Panc1 (cell line): Measurements from ENCODE around the gene UBE2L3. TPM values are rescaled to one million over a fixed set of nuclear protein-coding genes. Genes with fewer than 3 reads are reported as not detected.
A peak's percentile ranks its signal among the peaks of the same experiment; 100 is the strongest.

Experiments
- ATAC-seq: fragments of 200-7000 bp; cut with Tn5 transposase; 2 replicates; pipeline ENCODE4 v1.9.1; 2020; ENCODE audit warnings: mild to moderate bottlenecking, moderate library complexity
- BruUV-seq: library from RNA; stranded (reverse); fragments of 400-500 nt; replicated peaks from 2 replicates; lab custom pipeline; 2021; lab: Mats Ljungman, UMichigan
- CTCF ChIA-PET: fragments of 300-600 bp; sonication (Branson Sonifier 250); formaldehyde crosslinking; loops from one replicate; lab custom pipeline; 2022; ENCODE audit warnings: antibody characterized with exemption; lab: Charles Lee
- POLR2A ChIA-PET: fragments of 300-600 bp; sonication (Branson Sonifier 250); formaldehyde crosslinking; loops from one replicate; lab custom pipeline; 2022; ENCODE audit warnings: antibody characterized with exemption; lab: Charles Lee
- DNase-seq: peaks from one replicate; pipeline ENCODE4 v3.0.0-alpha.2; 2010; ENCODE audit warnings: low read depth, low spot score
- H3K27ac ChIP-seq: 2 replicates; pipeline ENCODE4 v1.5.1; 2011; ENCODE audit warnings: mild to moderate bottlenecking, low read length, inconsistent platforms
- H3K27me3 ChIP-seq: fragments of 200-500 bp; sonication (Bioruptor generic); 2 replicates; pipeline ENCODE4 v1.6.0; 2014; ENCODE audit warnings: low read length, inconsistent platforms; ENCODE audit not compliant: control insufficient read depth, insufficient read depth
- H3K36me3 ChIP-seq: fragments of 200-500 bp; sonication (Bioruptor generic); 2 replicates; pipeline ENCODE4 v1.5.1; 2014; ENCODE audit warnings: inconsistent platforms, mild to moderate bottlenecking, low read length, moderate library complexity; ENCODE audit not compliant: control insufficient read depth, insufficient read depth
- H3K4me1 ChIP-seq: 2 replicates; pipeline ENCODE4 v1.5.1; 2011; ENCODE audit warnings: inconsistent platforms, mild to moderate bottlenecking, low read length, moderate library complexity; ENCODE audit not compliant: control insufficient read depth, insufficient read depth
- H3K4me3 ChIP-seq, 2 experiments: 2 replicates each; pipeline ENCODE4 v1.5.1; 2011 to 2012; ENCODE audit warnings: low read depth in 2 of 2, low read length in 2 of 2, mild to moderate bottlenecking in 2 of 2, inconsistent platforms in 1 of 2, moderate library complexity in 1 of 2
- H3K9me3 ChIP-seq: fragments of 200-500 bp; sonication (Bioruptor generic); 2 replicates; pipeline ENCODE4 v1.5.1; 2014; ENCODE audit warnings: low read depth, mild to moderate bottlenecking, inconsistent platforms, low read length, moderate library complexity; ENCODE audit not compliant: control insufficient read depth, insufficient read depth
- CTCF ChIP-seq: fragments of 450-650 bp; IDR thresholded peaks from 2 replicates; pipeline ENCODE4 v1.5.1; 2017; ENCODE audit warnings: mild to moderate bottlenecking
- POLR2AphosphoS5 ChIP-seq: IDR thresholded peaks from 2 replicates; pipeline ENCODE4 v1.6.1; 2012; ENCODE audit warnings: mild to moderate bottlenecking, low read depth, low read length, moderate library complexity
- REST ChIP-seq, 2 experiments: IDR thresholded peaks; 2 replicates each; pipeline ENCODE4 v1.6.1; 2011 to 2012; ENCODE audit warnings: low read depth in 2 of 2, control low read depth in 1 of 2, low read length in 1 of 2, mild to moderate bottlenecking in 1 of 2, moderate library complexity in 1 of 2; ENCODE audit not compliant: insufficient read depth in 1 of 2
- SIN3A ChIP-seq: IDR thresholded peaks from 2 replicates; pipeline ENCODE4 v1.6.1; 2012; ENCODE audit warnings: low read depth, mild to moderate bottlenecking, low read length, moderate library complexity, borderline replicate concordance; ENCODE audit not compliant: insufficient read depth
- TCF7L2 ChIP-seq: IDR thresholded peaks from 2 replicates; pipeline ENCODE4 v1.6.1; 2011; ENCODE audit warnings: mild to moderate bottlenecking, low read depth, low read length, inconsistent platforms
- in situ Hi-C: cut with HindIII; loops from 2 replicates; pipeline ENCODE4 v1.10.0; 2016; ENCODE audit warnings: low sequenced_read_pairs, low pct_unique_long_range_greater_than_20kb
- intact Hi-C: fragments of 100-400 bp; cut with micrococcal nuclease; formaldehyde crosslinking; loops from one replicate; pipeline ENCODE4 v1.10.0; 2022; ENCODE audit not compliant: unreplicated experiment
- total RNA-seq: library from RNA; stranded (reverse); gene quantifications from one replicate; pipeline ENCODE4 v1.2.1, GENCODE V29; 2021; ENCODE audit not compliant: unreplicated experiment

UBE2L3 gene
- total RNA-seq, 1 experiment from 2014 or later: 51.1 TPM

GRCh38 chr22:21582801-21583740 is 15.6 kb downstream of the UBE2L3 start:
- ChIA-PET CTCF (no interaction called here), POLR2A (no interaction called here)
- Histone ChIP-seq H3K27ac (0 out of 2 replicates have a peak overlapping the region, but pooled peaks have one; percentile 1), H3K36me3 (no peaks in the 10 kb centered on the region), H3K9me3 (no peaks in the 10 kb centered on the region), H3K4me1 (peaks cover 4% of the 10 kb centered on the region), H3K4me3 (no peak overlapping the region), H3K27me3 (no peaks in the 10 kb centered on the region)
- DNase-seq: no peak
- in situ Hi-C loops: no loop called here
- ATAC-seq: no peak
- TF ChIP-seq SIN3A (no peak), CTCF (no peak), POLR2AphosphoS5 (no peak), TCF7L2 (no peak), REST (IDR thresholded peaks at IDR 0.05; ENCODE audit: insufficient read depth in 1 of 2, low read depth in 2 of 2, low read length in 1 of 2) (no peak)
- intact Hi-C loops: no loop called here
- BruUV-seq: no TSS peak

- in situ Hi-C loops (no loop called here), intact Hi-C loops (no loop called here)
- no peaks in the 10 kb centered on the region for H3K9me3 ChIP-seq
- TF ChIP-seq SIN3A: no peak
- TF ChIP-seq REST (IDR thresholded peaks at IDR 0.05; ENCODE audit: insufficient read depth in 1 of 2, low read depth in 2 of 2, low read length in 1 of 2): no peak
- no peak for TF ChIP-seq CTCF
- TF ChIP-seq TCF7L2: no peak
- TF ChIP-seq POLR2AphosphoS5: no peak
- ChIA-PET CTCF (interaction anchor here (0.6 kb wide), 1 partner anchor 10 kb away, joined by 3 read pairs; no protein-coding TSS in a partner anchor), POLR2A (no interaction called here)
- DNase-seq (no peak), ATAC-seq (no peak)
- no TSS peak for BruUV-seq
- no peak overlapping the region for H3K4me3 ChIP-seq
- H3K27ac ChIP-seq: no peak overlapping the region
- H3K27me3 ChIP-seq: no peaks in the 10 kb centered on the region
- no peaks in the 10 kb centered on the region for H3K36me3 ChIP-seq
- no peaks in the 10 kb centered on the region; the same call in 1 of the 2 replicates for H3K4me1 ChIP-seq
Observed at GRCh38 chr22:21585389-21585788, 17.9 kb downstream of the UBE2L3 start.
